Nephron progenitor cell (in vitro differentiated cells): ENCODE data around the gene CDC42BPA.

Experiments
- DNase-seq: peaks from one replicate; pipeline ENCODE4 v3.0.0; 2021
- H3K27ac Mint-ChIP-seq: 2 replicates; pipeline ENCODE4 v1.8.0; 2021; ENCODE audit warnings: mild to moderate bottlenecking, moderate library complexity, mixed read lengths
- H3K27me3 Mint-ChIP-seq: 2 replicates; pipeline ENCODE4 v1.8.0; 2021; ENCODE audit warnings: mild to moderate bottlenecking, low read depth, mixed read lengths; ENCODE audit not compliant: poor library complexity
- H3K36me3 Mint-ChIP-seq: 2 replicates; pipeline ENCODE4 v1.8.0; 2021; ENCODE audit warnings: low read depth, mixed read lengths
- H3K4me1 Mint-ChIP-seq: 2 replicates; pipeline ENCODE4 v1.8.0; 2021; ENCODE audit warnings: mixed read lengths
- H3K4me3 Mint-ChIP-seq: 2 replicates; pipeline ENCODE4 v1.8.0; 2021; ENCODE audit warnings: mild to moderate bottlenecking, moderate library complexity, mixed read lengths
- H3K9me3 Mint-ChIP-seq: 2 replicates; pipeline ENCODE4 v1.8.0; 2021; ENCODE audit warnings: mild to moderate bottlenecking, moderate library complexity, mixed read lengths
- TF ChIP-seq, protein P1 (sequence below): fragments of 200-600 bp; sonication (generic); IDR thresholded peaks from 2 replicates; pipeline ENCODE4 v1.5.0; 2021; ENCODE audit warnings: antibody characterized with exemption

Gene CDC42BPA

GRCh38 chr1:227059076-227059475 lies 259.2 kb downstream of the CDC42BPA start:
- H3K9me3 Mint-ChIP-seq: peaks cover 15% of the 10 kb centered on the region
- no peak for DNase-seq
- peaks cover 34% of the 10 kb centered on the region for H3K36me3 Mint-ChIP-seq
- H3K27ac Mint-ChIP-seq: peak overlapping the region; percentile 87
- TF ChIP-seq, protein P1, sequence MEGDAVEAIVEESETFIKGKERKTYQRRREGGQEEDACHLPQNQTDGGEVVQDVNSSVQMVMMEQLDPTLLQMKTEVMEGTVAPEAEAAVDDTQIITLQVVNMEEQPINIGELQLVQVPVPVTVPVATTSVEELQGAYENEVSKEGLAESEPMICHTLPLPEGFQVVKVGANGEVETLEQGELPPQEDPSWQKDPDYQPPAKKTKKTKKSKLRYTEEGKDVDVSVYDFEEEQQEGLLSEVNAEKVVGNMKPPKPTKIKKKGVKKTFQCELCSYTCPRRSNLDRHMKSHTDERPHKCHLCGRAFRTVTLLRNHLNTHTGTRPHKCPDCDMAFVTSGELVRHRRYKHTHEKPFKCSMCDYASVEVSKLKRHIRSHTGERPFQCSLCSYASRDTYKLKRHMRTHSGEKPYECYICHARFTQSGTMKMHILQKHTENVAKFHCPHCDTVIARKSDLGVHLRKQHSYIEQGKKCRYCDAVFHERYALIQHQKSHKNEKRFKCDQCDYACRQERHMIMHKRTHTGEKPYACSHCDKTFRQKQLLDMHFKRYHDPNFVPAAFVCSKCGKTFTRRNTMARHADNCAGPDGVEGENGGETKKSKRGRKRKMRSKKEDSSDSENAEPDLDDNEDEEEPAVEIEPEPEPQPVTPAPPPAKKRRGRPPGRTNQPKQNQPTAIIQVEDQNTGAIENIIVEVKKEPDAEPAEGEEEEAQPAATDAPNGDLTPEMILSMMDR: no peak
- H3K4me3 Mint-ChIP-seq: no peak overlapping the region
- H3K4me1 Mint-ChIP-seq: no peaks in the 10 kb centered on the region
- peaks cover 3% of the 10 kb centered on the region for H3K27me3 Mint-ChIP-seq

- H3K27ac Mint-ChIP-seq: no peak overlapping the region
- no peaks in the 10 kb centered on the region for H3K4me1 Mint-ChIP-seq
- H3K9me3 Mint-ChIP-seq: peaks cover 15% of the 10 kb centered on the region
- H3K36me3 Mint-ChIP-seq: peaks cover 34% of the 10 kb centered on the region
- H3K4me3 Mint-ChIP-seq: no peak overlapping the region
- DNase-seq: no peak
- peaks cover 3% of the 10 kb centered on the region for H3K27me3 Mint-ChIP-seq
- TF ChIP-seq, protein P1: no peak
Observed at GRCh38 chr1:227058321-227058751, 260.0 kb downstream of the CDC42BPA start.

DNA sequence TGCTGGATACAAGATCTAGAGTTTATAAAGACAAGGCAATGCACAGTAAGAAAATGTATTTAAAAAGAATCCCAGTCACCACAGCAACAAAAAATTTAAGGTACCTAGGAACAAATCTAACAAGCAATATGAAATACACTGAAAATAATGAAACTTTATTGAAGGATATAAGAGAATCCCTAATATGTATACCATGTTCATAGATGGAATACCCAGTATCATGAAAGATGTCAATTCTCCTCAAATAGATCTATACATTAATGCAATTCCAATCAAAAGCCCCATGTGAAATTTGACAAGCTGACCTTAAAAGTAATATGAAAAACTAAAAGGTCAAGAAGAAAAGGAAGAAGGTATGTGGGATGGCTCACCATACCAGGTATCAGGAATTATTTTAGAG lies 269.0 kb downstream of the CDC42BPA start:
- Mint-ChIP-seq H3K4me1 (no peaks in the 10 kb centered on the region), H3K27me3 (no peaks in the 10 kb centered on the region), H3K36me3 (peaks cover 28% of the 10 kb centered on the region), H3K9me3 (no peaks in the 10 kb centered on the region), H3K27ac (no peak overlapping the region), H3K4me3 (no peak overlapping the region)
- no peak for DNase-seq
- TF ChIP-seq, protein P1: no peak

DNA sequence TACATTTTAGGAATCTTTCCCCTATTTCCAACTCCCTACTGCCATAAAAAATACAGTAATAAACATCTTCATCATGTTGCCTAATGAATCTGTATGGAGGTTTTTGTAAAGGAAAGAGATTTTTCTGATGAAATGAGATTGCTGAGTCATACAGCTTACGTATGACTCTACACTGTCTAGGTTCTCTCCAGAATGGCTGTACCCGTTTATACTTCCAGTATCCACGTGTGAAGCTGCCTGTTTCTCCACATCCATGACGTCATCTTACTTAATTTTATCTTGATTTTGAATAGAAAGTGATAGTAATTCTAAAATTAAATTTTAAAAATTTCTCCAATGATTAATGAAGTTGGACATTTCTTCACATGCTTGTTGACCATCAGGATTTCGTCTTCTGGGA lies 274.5 kb downstream of the CDC42BPA start:
- Mint-ChIP-seq H3K27me3 (no peaks in the 10 kb centered on the region), H3K36me3 (peaks cover 53% of the 10 kb centered on the region), H3K27ac (no peak overlapping the region), H3K4me1 (no peaks in the 10 kb centered on the region), H3K4me3 (no peak overlapping the region), H3K9me3 (no peaks in the 10 kb centered on the region)
- TF ChIP-seq, protein P1: no peak
- no peak for DNase-seq

DNA sequence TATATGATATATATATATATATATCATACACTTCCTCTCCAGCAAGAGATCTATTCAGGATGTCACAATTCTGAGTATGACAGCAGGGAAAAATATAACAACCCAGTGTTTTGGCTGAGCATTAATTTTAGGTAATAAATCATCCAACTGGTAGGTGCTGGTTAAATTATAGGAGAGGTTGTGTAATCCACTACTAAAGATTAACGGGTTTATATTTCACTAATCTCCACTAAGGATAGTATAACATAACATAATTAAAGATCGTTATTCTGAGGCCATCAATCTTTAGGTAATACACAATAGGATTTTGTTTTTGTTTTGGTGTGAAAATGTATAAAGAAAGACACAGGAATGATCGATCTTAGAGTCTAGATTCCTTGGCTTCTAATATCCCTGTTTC lies 276.0 kb downstream of the CDC42BPA start:
- TF ChIP-seq, protein P1: no peak
- no peak overlapping the region for H3K27ac Mint-ChIP-seq
- no peak for DNase-seq
- no peak overlapping the region for H3K4me3 Mint-ChIP-seq
- H3K9me3 Mint-ChIP-seq: no peaks in the 10 kb centered on the region
- H3K27me3 Mint-ChIP-seq: no peaks in the 10 kb centered on the region
- peaks cover 60% of the 10 kb centered on the region for H3K36me3 Mint-ChIP-seq
- H3K4me1 Mint-ChIP-seq: no peaks in the 10 kb centered on the region

DNA sequence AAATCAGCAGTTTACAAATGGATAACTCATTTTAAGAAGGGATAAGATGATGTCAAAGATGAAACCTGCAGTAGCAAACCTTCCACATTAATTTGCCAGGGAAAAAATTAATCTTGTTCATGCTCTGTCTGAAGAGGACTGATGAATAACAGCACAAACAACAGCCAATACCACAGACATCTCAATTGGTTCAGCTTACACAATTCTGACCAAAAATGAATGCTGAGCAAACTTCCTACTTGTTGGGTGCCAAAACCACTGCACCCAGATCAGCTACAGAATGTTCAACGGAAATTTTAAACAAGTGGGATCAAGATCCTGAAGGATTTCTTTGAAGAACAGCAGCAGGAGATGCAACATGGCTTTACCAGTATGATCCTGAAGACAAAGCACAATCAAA lies 279.9 kb downstream of the CDC42BPA start:
- Mint-ChIP-seq H3K27ac (no peak overlapping the region), H3K9me3 (no peaks in the 10 kb centered on the region), H3K4me3 (no peak overlapping the region), H3K36me3 (peaks cover 65% of the 10 kb centered on the region), H3K4me1 (no peaks in the 10 kb centered on the region), H3K27me3 (no peaks in the 10 kb centered on the region)
- TF ChIP-seq, protein P1: no peak
- DNase-seq: no peak
